CD4-positive, alpha-beta T cell treated with Interleukin-10 for 1 hour (primary cell): ENCODE data around the gene PPIC.
"Not testable (repeated sequence)": the region's sequence is repeated elsewhere in the genome, so short reads cannot be mapped to it uniquely, and the experiment has no call there.

Experiments used
- DNase-seq: peaks from one replicate; pipeline ENCODE4 v3.0.0-alpha.2; 2020

PPIC gene

DNA sequence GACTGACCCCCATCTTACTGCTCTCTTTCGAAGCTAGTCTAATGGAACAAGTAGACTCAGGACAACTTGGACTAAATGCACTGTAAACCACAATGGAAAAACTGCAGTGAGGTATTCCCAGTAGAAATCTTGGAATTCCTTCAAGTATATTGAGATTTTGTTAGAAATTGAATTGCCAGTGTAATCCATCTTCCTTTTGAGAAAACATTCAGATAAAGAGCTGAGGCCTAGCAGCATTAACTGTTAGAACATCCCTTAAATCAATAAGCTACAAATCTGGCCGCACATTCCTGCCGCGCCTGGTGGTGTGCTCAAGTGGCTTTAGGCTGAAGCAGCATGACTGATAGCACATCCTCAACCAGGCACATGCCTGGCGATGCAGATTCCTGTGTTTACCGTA, 29.3 kb downstream of the PPIC start:
- DNase-seq: no peak

- no peak for DNase-seq
Measured at GRCh38 chr5:123001808-123002207, 34.7 kb downstream of the PPIC start.

GRCh38 chr5:123000731-123001130, 35.8 kb downstream of the PPIC start:
- DNase-seq: no peak

GRCh38 chr5:122999947-123000563, 36.5 kb downstream of the PPIC start:
- peak; percentile 7 for DNase-seq

- no peak for DNase-seq
Measured at GRCh38 chr5:122997294-122997693, 39.2 kb downstream of the PPIC start.

- no peak for DNase-seq
Measured at GRCh38 chr5:122996091-122996490, 40.4 kb downstream of the PPIC start.

GRCh38 chr5:122985954-122986721, 50.4 kb downstream of the PPIC start:
- DNase-seq: no peak

DNA sequence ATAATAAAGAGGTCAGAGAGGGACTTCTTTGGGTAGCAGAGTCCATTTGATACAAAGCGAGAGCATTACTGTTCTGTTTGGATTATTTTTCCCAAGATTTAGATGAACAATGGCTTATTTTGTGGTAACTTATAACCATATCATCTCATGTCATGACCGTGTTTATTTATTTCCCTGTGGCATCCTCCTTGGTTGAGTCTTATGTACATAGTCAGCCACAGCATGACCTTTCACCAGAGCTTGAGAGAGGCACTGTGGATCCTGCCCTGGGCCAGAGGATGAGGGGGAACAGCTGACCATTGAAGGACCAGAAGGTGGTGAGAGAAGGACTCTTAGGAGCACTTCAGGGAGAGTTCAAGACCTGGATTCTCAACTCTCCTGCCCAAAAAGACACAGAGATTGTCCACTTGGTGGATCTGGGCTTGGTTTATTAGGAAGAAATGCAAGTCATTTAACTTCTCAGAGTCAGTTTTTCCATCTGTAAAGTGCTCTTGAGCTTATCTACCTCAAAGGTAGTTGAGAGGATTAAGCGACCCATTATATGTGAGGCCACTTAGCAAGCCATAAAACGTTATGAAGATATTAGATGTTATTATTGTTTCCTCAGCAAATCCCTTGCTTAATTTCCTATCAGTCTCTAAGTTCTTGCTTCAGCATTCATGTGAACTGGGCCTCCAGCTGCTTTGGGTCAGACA, 51.4 kb downstream of the PPIC start:
- DNase-seq: no peak

DNA sequence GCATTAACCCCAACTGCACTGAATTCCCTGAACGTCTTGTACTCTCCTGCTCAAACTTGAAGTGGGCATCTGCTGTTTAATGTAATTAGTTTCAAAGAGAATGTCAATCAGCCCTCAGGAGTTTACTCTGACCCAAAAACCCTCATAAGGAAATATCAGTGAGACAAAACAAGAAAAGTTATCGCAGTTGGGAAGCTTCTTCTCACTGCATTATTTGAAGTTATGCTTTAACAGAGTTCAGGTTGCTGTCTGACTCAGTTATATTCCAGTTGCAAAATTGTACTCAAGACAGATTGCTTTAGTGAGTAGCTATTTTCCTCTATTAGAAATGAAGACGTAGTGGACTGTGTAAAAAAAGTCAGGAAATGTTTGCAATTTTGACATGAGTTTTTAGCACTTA, 52.1 kb downstream of the PPIC start:
- DNase-seq: no peak

DNA sequence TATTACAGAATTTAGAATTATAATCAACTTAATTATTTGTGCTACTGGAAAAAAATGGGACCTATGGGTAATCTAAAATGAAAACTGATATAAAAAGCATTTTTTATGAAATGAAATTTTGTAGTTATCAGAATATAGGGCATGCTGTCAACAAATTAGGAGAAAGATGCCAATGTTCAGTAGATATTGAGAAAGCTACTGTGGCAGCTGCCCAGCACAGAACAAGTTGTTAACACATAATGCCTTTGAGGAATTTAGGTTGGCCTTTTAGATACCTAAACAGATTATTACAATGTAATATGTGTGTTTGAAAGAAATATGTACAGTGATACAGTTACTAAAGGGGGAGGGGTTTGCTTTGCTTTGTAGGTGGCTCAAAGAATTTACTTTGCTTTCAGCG, 54.1 kb downstream of the PPIC start:
- DNase-seq: no peak

DNA sequence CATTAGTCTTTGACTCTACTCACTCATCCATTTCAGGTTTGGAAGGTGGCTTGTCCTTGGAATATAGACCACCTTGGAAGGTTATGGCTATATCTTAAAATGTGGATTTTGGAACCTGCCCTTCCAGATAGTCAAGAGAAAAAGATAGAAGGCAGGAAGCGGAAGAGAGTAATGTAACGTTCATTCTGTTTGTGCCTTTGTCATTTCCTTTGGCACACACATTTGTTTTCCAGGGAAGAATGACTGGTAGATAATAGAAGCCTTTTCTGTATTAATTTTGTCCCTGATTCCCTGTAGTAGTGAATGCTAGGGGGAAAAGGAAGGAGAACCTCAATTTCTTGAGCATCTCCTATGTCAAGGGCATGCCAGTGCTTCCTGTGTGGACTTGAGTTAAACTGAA, 54.7 kb downstream of the PPIC start:
- DNase-seq: no peak

DNA sequence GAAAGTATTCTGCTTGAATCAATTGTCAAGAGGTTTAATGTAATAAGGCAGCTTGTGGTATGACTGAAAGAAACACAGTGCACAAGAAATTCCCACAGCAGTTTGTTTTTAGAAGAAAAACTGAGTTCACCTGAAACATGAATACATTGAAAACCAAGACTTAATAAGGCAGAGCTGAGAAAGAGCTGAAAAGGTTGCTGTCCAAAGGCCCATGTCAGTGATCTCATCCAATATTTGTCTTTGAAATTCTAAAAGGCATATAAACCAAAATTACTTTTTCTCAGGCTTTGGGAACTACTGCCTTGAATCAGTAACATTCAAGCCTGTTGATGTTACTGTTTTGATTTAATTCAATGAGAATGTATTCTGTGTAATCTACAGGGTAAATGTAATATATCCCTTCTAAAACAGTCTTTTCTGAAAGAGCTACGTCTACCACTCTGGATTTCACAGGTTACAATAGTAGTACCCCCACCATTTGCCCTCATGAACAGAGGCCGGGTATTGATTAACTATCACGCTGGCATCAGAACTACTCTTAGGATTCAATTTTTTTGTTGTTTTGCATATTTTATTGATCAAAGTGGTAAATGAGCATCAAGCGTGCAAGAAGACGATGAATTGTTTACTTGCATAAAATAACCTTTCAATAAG, 57.8 kb downstream of the PPIC start:
- DNase-seq: no peak

- no peak for DNase-seq
Measured at GRCh38 chr5:122978068-122978467, 58.5 kb downstream of the PPIC start.

- no peak for DNase-seq
Measured at GRCh38 chr5:122977319-122977718, 59.2 kb downstream of the PPIC start.

GRCh38 chr5:122974251-122974650, 62.3 kb downstream of the PPIC start:
- not testable (repeated sequence) for DNase-seq

GRCh38 chr5:122973759-122974158, 62.8 kb downstream of the PPIC start:
- DNase-seq: not testable (repeated sequence)
